ENCODE data around the gene FALEC.

DNA sequence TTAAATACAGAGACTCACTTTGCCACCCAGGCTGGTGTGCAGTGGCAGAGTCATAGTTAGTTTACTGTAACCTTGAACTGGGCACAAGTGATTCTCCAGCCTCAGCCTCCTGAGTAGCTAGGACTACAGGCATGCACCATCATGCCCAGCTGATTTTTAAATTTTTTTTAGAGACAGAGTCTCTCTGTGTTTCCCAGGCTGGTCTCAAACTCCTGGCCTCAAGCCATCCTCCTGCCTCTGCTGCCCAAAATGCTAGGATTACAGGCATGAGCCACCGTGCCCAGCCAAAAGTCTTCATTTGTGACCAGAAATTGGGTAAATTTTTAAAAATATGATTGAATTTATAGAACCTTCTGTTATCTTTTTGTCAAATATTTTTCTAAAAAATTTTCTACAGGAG, 46.3 kb upstream of the FALEC start:
- TF ChIP-seq, protein P1, sequence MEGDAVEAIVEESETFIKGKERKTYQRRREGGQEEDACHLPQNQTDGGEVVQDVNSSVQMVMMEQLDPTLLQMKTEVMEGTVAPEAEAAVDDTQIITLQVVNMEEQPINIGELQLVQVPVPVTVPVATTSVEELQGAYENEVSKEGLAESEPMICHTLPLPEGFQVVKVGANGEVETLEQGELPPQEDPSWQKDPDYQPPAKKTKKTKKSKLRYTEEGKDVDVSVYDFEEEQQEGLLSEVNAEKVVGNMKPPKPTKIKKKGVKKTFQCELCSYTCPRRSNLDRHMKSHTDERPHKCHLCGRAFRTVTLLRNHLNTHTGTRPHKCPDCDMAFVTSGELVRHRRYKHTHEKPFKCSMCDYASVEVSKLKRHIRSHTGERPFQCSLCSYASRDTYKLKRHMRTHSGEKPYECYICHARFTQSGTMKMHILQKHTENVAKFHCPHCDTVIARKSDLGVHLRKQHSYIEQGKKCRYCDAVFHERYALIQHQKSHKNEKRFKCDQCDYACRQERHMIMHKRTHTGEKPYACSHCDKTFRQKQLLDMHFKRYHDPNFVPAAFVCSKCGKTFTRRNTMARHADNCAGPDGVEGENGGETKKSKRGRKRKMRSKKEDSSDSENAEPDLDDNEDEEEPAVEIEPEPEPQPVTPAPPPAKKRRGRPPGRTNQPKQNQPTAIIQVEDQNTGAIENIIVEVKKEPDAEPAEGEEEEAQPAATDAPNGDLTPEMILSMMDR (conservative IDR thresholded peaks at IDR 0.05 in 1 of 2, IDR thresholded peaks at IDR 0.05 in 1 of 2; ENCODE audit: extremely low read depth in 1 of 2, insufficient read depth in 1 of 2, low read depth in 1 of 2, low read length in 2 of 2) = no peak
- TF ChIP-seq EZH2 (IDR thresholded peaks at IDR 0.05; ENCODE audit: borderline replicate concordance, low read length) = no peak

Measured in mammary epithelial cell (primary cell).